Activated CD4-positive, CD25-positive, alpha-beta regulatory T cell treated with anti-CD3 and anti-CD28 coated beads, Interleukin-2, amount 50 U/mL, for 72 hours (primary cell): Measurements from ENCODE around the gene SDC1.

Source experiments
- DNase-seq: peaks from one replicate; pipeline ENCODE4 v3.0.0; 2021

The SDC1 gene

GRCh38 chr2:20213651-20214565, 11.0 kb downstream of the SDC1 start:
- no peak for DNase-seq

GRCh38 chr2:20212871-20213503, 11.9 kb downstream of the SDC1 start:
- DNase-seq, result no peak

- DNase-seq, result no peak
Observed at GRCh38 chr2:20212459-20212870, 12.5 kb downstream of the SDC1 start.

GRCh38 chr2:20211860-20212458, 13.0 kb downstream of the SDC1 start:
- DNase-seq, result no peak

GRCh38 chr2:20211420-20211819, 13.5 kb downstream of the SDC1 start:
- DNase-seq, result no peak

GRCh38 chr2:20210462-20210861, 14.5 kb downstream of the SDC1 start:
- no peak for DNase-seq

GRCh38 chr2:20209373-20210109, 15.4 kb downstream of the SDC1 start:
- DNase-seq, result no peak

- no peak for DNase-seq
Observed at GRCh38 chr2:20208476-20208859, 16.5 kb downstream of the SDC1 start.

GRCh38 chr2:20207051-20207450, 17.9 kb downstream of the SDC1 start:
- DNase-seq, result no peak

- no peak for DNase-seq
Observed at GRCh38 chr2:20205915-20206524, 18.9 kb downstream of the SDC1 start.

- no peak for DNase-seq
Observed at GRCh38 chr2:20205069-20205468, 19.9 kb downstream of the SDC1 start.

GRCh38 chr2:20203521-20204225, 21.3 kb downstream of the SDC1 start:
- no peak for DNase-seq

GRCh38 chr2:20203072-20203471, 21.9 kb downstream of the SDC1 start:
- DNase-seq, result no peak

- no peak for DNase-seq
Observed at GRCh38 chr2:20201671-20202070, 23.3 kb downstream of the SDC1 start.

GRCh38 chr2:20200697-20201555, 24.0 kb downstream of the SDC1 start:
- DNase-seq, result no peak

- no peak for DNase-seq
Observed at GRCh38 chr2:20199633-20200270, 25.2 kb downstream of the SDC1 start.

- DNase-seq, result no peak
Observed at GRCh38 chr2:20198796-20199632, 25.9 kb downstream of the SDC1 start.

- no peak for DNase-seq
Observed at GRCh38 chr2:20198001-20198400, 26.9 kb downstream of the SDC1 start.

- no peak for DNase-seq
Observed at GRCh38 chr2:20197192-20197591, 27.7 kb downstream of the SDC1 start.
